ENCODE measurements around the gene SERPINE2. TPM values are rescaled to one million over a fixed set of nuclear protein-coding genes. Genes with fewer than 3 reads are reported as not detected.
A peak's percentile ranks its signal among the peaks of the same experiment; 100 is the strongest.

The SERPINE2 gene
- total and polyA plus RNA-seq, 11 donors: 9.3 to 61.7 (median 22.1) TPM

- H3K4me3 ChIP-seq: no peak overlapping the region
- H3K9me3 ChIP-seq: no peaks in the 10 kb centered on the region
- WGBS, 4 donors: 85 to 96% (median 93%) methylated on average over 3 of the region's 3 CpGs
- intact Hi-C loops (cut with DNase I): no loop called here
- H3K4me1 ChIP-seq: peaks cover 0 to 6% (median 0%) of the 10 kb centered on the region in 12 donors
- ATAC-seq (no peak), DNase-seq (no peak)
- no peak for TF ChIP-seq POLR2A (IDR thresholded peaks at IDR 0.05)
- no peak for TF ChIP-seq CTCF (IDR thresholded peaks at IDR 0.05)
- H3K27me3 ChIP-seq: peaks cover 0 to 11% (median 0%) of the 10 kb centered on the region in 9 donors
- no peaks in the 10 kb centered on the region for H3K36me3 ChIP-seq
- no peak overlapping the region for H3K27ac ChIP-seq
Observed at GRCh38 chr2:224046752-224047151, 7.7 kb upstream of the SERPINE2 start.

- ATAC-seq (no peak), DNase-seq (no peak)
- Histone ChIP-seq H3K9me3 (no peaks in the 10 kb centered on the region), H3K27me3 (peaks cover 0 to 41% (median 12%) of the 10 kb centered on the region in 9 donors), H3K27ac (peak overlapping the region in 4 of 12 donors; percentile 13 to 34 (median 22)), H3K36me3 (no peaks in the 10 kb centered on the region), H3K4me1 (peaks cover 0 to 28% (median 7%) of the 10 kb centered on the region in 12 donors), H3K4me3 (no peak overlapping the region)
- 38 to 49% (median 41%) methylated on average over 6 of the region's 6 CpGs for WGBS, 4 donors
- intact Hi-C loops (cut with DNase I): loop anchor here in 4 of 10 donors (5.0 kb wide), 2 partner anchors 105 to 240 kb away; no protein-coding TSS in a partner anchor
- TF ChIP-seq POLR2A (IDR thresholded peaks at IDR 0.05): no peak
- TF ChIP-seq CTCF (IDR thresholded peaks at IDR 0.05): no peak
Observed at GRCh38 chr2:224042191-224042696, 3.2 kb upstream of the SERPINE2 start.

GRCh38 chr2:224041554-224041953, 2.5 kb upstream of the SERPINE2 start:
- Histone ChIP-seq H3K36me3 (no peaks in the 10 kb centered on the region), H3K9me3 (no peaks in the 10 kb centered on the region), H3K4me3 (no peak overlapping the region), H3K27me3 (peaks cover 0 to 45% (median 15%) of the 10 kb centered on the region in 9 donors), H3K27ac (peak overlapping the region in 3 of 12 donors; percentile 13 to 34 (median 23)), H3K4me1 (peaks cover 0 to 28% (median 7%) of the 10 kb centered on the region in 12 donors)
- no peak for TF ChIP-seq POLR2A (IDR thresholded peaks at IDR 0.05)
- no peak for TF ChIP-seq CTCF (IDR thresholded peaks at IDR 0.05)
- intact Hi-C loops (cut with DNase I): loop anchor here in 4 of 10 donors (5.0 kb wide), 2 partner anchors 106 to 241 kb away; no protein-coding TSS in a partner anchor
- WGBS, 4 donors: 81 to 89% (median 88%) methylated on average over 6 of the region's 6 CpGs
- DNase-seq (no peak), ATAC-seq (no peak)

- no peak overlapping the region for H3K4me3 ChIP-seq
- peaks cover 0 to 48% (median 15%) of the 10 kb centered on the region in 9 donors for H3K27me3 ChIP-seq
- TF ChIP-seq POLR2A (IDR thresholded peaks at IDR 0.05) (no peak), CTCF (IDR thresholded peaks at IDR 0.05) (no peak)
- intact Hi-C loops (cut with DNase I): loop anchor here in 4 of 10 donors (5.0 kb wide), 2 partner anchors 107 to 242 kb away; no protein-coding TSS in a partner anchor
- H3K27ac ChIP-seq: no peak overlapping the region
- peaks cover 0 to 28% (median 7%) of the 10 kb centered on the region in 12 donors for H3K4me1 ChIP-seq
- ATAC-seq: no peak
- H3K9me3 ChIP-seq: no peaks in the 10 kb centered on the region
- H3K36me3 ChIP-seq: no peaks in the 10 kb centered on the region
- DNase-seq: no peak
- 52 to 74% (median 62%) methylated on average over 3 of the region's 3 CpGs for WGBS, 4 donors
Observed at GRCh38 chr2:224040753-224041152, 1.7 kb upstream of the SERPINE2 start.

All from heart left ventricle (tissue), 16 donors.